Hematopoietic multipotent progenitor cell treated with erythropoietin and hydrocortisone succinate and interleukin-3 and kit ligand, for 15 days (in vitro differentiated cells): ENCODE measurements around the gene SMIM3.
"Not testable (repeated sequence)": the region's sequence is repeated elsewhere in the genome, so short reads cannot be mapped to it uniquely, and the experiment has no call there.

ENCODE experiments used
- DNase-seq: peaks from one replicate; pipeline ENCODE4 v3.0.0-alpha.2; 2015; ENCODE audit warnings: low spot score

SMIM3 gene

GRCh38 chr5:150778517-150779396, at the start of gene SMIM3:
Gene SMIM3 (plus strand): TSS chr5:150778757. CDS start chr5:150795441, 16,684 bp downstream.
- DNase-seq, result peak; percentile 51

- no peak for DNase-seq
Measured at GRCh38 chr5:150729859-150730258, 48.7 kb upstream of the SMIM3 start.

GRCh38 chr5:150731669-150732242, 46.8 kb upstream of the SMIM3 start:
- DNase-seq, result no peak

- DNase-seq, result peak; percentile 18
Measured at GRCh38 chr5:150734579-150735384, 43.8 kb upstream of the SMIM3 start.

GRCh38 chr5:150738862-150739261, 39.7 kb upstream of the SMIM3 start:
- DNase-seq, result no peak

GRCh38 chr5:150740992-150741391, 37.6 kb upstream of the SMIM3 start:
- DNase-seq, result no peak

GRCh38 chr5:150742455-150743141, 36.0 kb upstream of the SMIM3 start:
- DNase-seq, result not testable (repeated sequence)

GRCh38 chr5:150743142-150743488, 35.4 kb upstream of the SMIM3 start:
- not testable (repeated sequence) for DNase-seq

- DNase-seq, result no peak
Measured at GRCh38 chr5:150750469-150750868, 28.1 kb upstream of the SMIM3 start.

GRCh38 chr5:150751096-150751891, 27.3 kb upstream of the SMIM3 start:
- DNase-seq, result no peak

GRCh38 chr5:150753463-150753862, 25.1 kb upstream of the SMIM3 start:
- no peak for DNase-seq

GRCh38 chr5:150753863-150754262, 24.7 kb upstream of the SMIM3 start:
- no peak for DNase-seq

GRCh38 chr5:150757087-150757649, 21.4 kb upstream of the SMIM3 start:
- DNase-seq, result peak; percentile 62

GRCh38 chr5:150758203-150758530, 20.4 kb upstream of the SMIM3 start:
- DNase-seq, result no peak

- peak; percentile 97 for DNase-seq
Measured at GRCh38 chr5:150758531-150759333, 19.8 kb upstream of the SMIM3 start, which contains the start of gene DCTN4. Gene DCTN4 (minus strand): TSS chr5:150759017. CDS start chr5:150758993, 24 bp downstream.

GRCh38 chr5:150759334-150759583, 19.3 kb upstream of the SMIM3 start:
- DNase-seq, result no peak

GRCh38 chr5:150762211-150762610, 16.3 kb upstream of the SMIM3 start:
- no peak for DNase-seq

GRCh38 chr5:150763023-150763769, 15.4 kb upstream of the SMIM3 start:
- peak; percentile 74 for DNase-seq

GRCh38 chr5:150764530-150764929, 14.0 kb upstream of the SMIM3 start:
- no peak for DNase-seq
